Caco-2 (cell line): ENCODE results near the gene HGFAC. TPM values are rescaled to one million over a fixed set of nuclear protein-coding genes. Genes with fewer than 3 reads are reported as not detected.
A peak's percentile ranks its signal among the peaks of the same experiment; 100 is the strongest.

Experiments used
- Bru-seq: library from RNA; stranded (reverse); fragments of 400-500 nt; gene quantifications from one replicate; lab custom pipeline; 2021; lab: Mats Ljungman, UMichigan
- BruChase-seq, 2 experiments: library from RNA; stranded (reverse); fragments of 400-500 nt; gene quantifications; one replicate each; lab custom pipeline; 2021; lab: Mats Ljungman, UMichigan
- BruUV-seq: library from RNA; stranded (reverse); fragments of 400-500 nt; replicated peaks from 2 replicates; lab custom pipeline; 2021; lab: Mats Ljungman, UMichigan
- CTCF ChIA-PET: fragments of 300-600 bp; sonication (Branson Sonifier 250); formaldehyde crosslinking; loops from one replicate; lab custom pipeline; 2022; ENCODE audit warnings: antibody characterized with exemption; lab: Charles Lee
- POLR2A ChIA-PET: fragments of 300-600 bp; sonication (Branson Sonifier 250); formaldehyde crosslinking; loops from one replicate; lab custom pipeline; 2022; ENCODE audit warnings: antibody characterized with exemption; lab: Charles Lee
- DNase-seq, 2 experiments: peaks; one replicate each; pipeline versions ENCODE4 v3.0.0 to v3.0.0-alpha.2; 2020 to 2022
- H3K27me3 ChIP-seq: replicated peaks from 2 replicates; pipeline ENCODE4 v1.6.0; 2011; ENCODE audit warnings: low read length; ENCODE audit not compliant: control insufficient read depth, insufficient read depth
- H3K36me3 ChIP-seq: 2 replicates; pipeline ENCODE4 v1.5.1; 2011; ENCODE audit warnings: low read length; ENCODE audit not compliant: control insufficient read depth, insufficient read depth
- H3K4me1 ChIP-seq: fragments of 250-450 bp; sonication (Bioruptor Pico); 2 replicates; pipeline ENCODE4 v1.5.1; 2020; ENCODE audit warnings: mild to moderate bottlenecking
- H3K4me3 ChIP-seq: 2 replicates; pipeline ENCODE4 v1.5.1; 2011; ENCODE audit warnings: low read depth, mild to moderate bottlenecking, control low read depth, low read length
- H3K9me3 ChIP-seq: fragments of 250-450 bp; sonication (Bioruptor Pico); 2 replicates; pipeline ENCODE4 v1.5.1; 2020; ENCODE audit warnings: mild to moderate bottlenecking, moderate library complexity
- H3K27ac Mint-ChIP-seq: one replicate; pipeline ENCODE4 v1.8.0; 2022; ENCODE audit warnings: mixed read lengths; ENCODE audit not compliant: unreplicated experiment
- H3K27me3 Mint-ChIP-seq: one replicate; pipeline ENCODE4 v1.8.0; 2022; ENCODE audit warnings: mixed read lengths; ENCODE audit not compliant: insufficient read depth, unreplicated experiment
- H3K36me3 Mint-ChIP-seq: one replicate; pipeline ENCODE4 v1.8.0; 2022; ENCODE audit warnings: mild to moderate bottlenecking, mixed read lengths; ENCODE audit not compliant: insufficient read depth, unreplicated experiment
- H3K4me1 Mint-ChIP-seq: one replicate; pipeline ENCODE4 v1.8.0; 2022; ENCODE audit warnings: low read depth, mixed read lengths; ENCODE audit not compliant: unreplicated experiment
- H3K4me3 Mint-ChIP-seq: one replicate; pipeline ENCODE4 v1.8.0; 2022; ENCODE audit warnings: mild to moderate bottlenecking, moderate library complexity, mixed read lengths; ENCODE audit not compliant: unreplicated experiment
- H3K9me3 Mint-ChIP-seq: one replicate; pipeline ENCODE4 v1.8.0; 2022; ENCODE audit warnings: mixed read lengths; ENCODE audit not compliant: unreplicated experiment
- CTCF ChIP-seq, 2 experiments: fragments of 200-600 bp in 1 of 2; IDR thresholded peaks; 1 replicate in 1 of 2; 2 replicates in 1 of 2; pipeline versions ENCODE4 v1.5.1 to v1.8.0; 2011 to 2022; ENCODE audit warnings: antibody characterized with exemption in 1 of 2, control low read depth in 1 of 2, inconsistent platforms in 1 of 2, low read depth in 1 of 2, low read length in 1 of 2, mild to moderate bottlenecking in 1 of 2, moderate library complexity in 1 of 2; ENCODE audit not compliant: insufficient read depth in 1 of 2, severe bottlenecking in 1 of 2, unreplicated experiment in 1 of 2
- intact Hi-C: fragments of 100-400 bp; cut with micrococcal nuclease; formaldehyde crosslinking; loops from one replicate; pipeline ENCODE4 v1.10.0; 2022; ENCODE audit not compliant: unreplicated experiment
- long read RNA-seq: library from polyadenylated mRNA; stranded (forward); transcript quantifications from one replicate; pipeline ENCODE4 v2.0.0, GENCODE V29; 2022
- total RNA-seq: library from RNA; stranded (reverse); gene quantifications from 2 replicates; pipeline ENCODE4 v1.2.3, GENCODE V29; 2022

HGFAC gene
- total RNA-seq (0.48 and 0.79 TPM in 2 replicates), Bru-seq, nascent RNA (percentile 18 among the genes with signal in this experiment), BruChase-seq, experiment 1, labeled RNA remaining after a 2-hour chase (percentile 17 among the genes with signal in this experiment), BruChase-seq, experiment 2, labeled RNA remaining after a 6-hour chase (percentile 31 among the genes with signal in this experiment)
- long read RNA-seq, partial matches to known transcripts: 1 of 1 reads
- long read RNA-seq, other reads (novel, unspliced or antisense): 0 of 1 reads

GRCh38 chr4:3441501-3442459, at the start of gene HGFAC:
Gene HGFAC (plus strand): TSS chr4:3441968. CDS start chr4:3442002, 34 bp downstream.
- Mint-ChIP-seq H3K36me3 (no peaks in the 10 kb centered on the region), H3K4me3 (no peak within 1 kb of the TSS), H3K27me3 (no peaks in the 10 kb centered on the region), H3K4me1 (no peaks in the 10 kb centered on the region), H3K27ac (no peak within 1 kb of the TSS), H3K9me3 (no peaks in the 10 kb centered on the region)
- ChIA-PET CTCF (no interaction called here), POLR2A (no interaction called here)
- Histone ChIP-seq H3K4me3 (no peak within 1 kb of the TSS), H3K27me3 (no peaks in the 10 kb centered on the region), H3K36me3 (no peaks in the 10 kb centered on the region), H3K9me3 (no peaks in the 10 kb centered on the region), H3K4me1 (peaks cover 19% of the 10 kb centered on the region)
- BruUV-seq: no TSS peak
- no peak for TF ChIP-seq CTCF (IDR thresholded peaks at IDR 0.05; ENCODE audit: insufficient read depth in 1 of 2, low read depth in 1 of 2, low read length in 1 of 2, severe bottlenecking in 1 of 2, unreplicated experiment in 1 of 2)
- intact Hi-C loops: no loop called here
- DNase-seq: no peak

GRCh38 chr4:3392321-3392720, 49.4 kb upstream of the HGFAC start:
- no peak overlapping the region for H3K27ac Mint-ChIP-seq
- intact Hi-C loops: no loop called here
- no peak overlapping the region for H3K4me3 ChIP-seq
- H3K36me3 Mint-ChIP-seq: peaks cover 8% of the 10 kb centered on the region
- POLR2A ChIA-PET: no interaction called here
- CTCF ChIA-PET: interaction anchor here (1.0 kb wide), 1 partner anchor 87 kb away, joined by 3 read pairs; no protein-coding TSS in a partner anchor
- TF ChIP-seq CTCF (IDR thresholded peaks at IDR 0.05; ENCODE audit: insufficient read depth in 1 of 2, low read depth in 1 of 2, low read length in 1 of 2, severe bottlenecking in 1 of 2, unreplicated experiment in 1 of 2): no peak
- H3K9me3 Mint-ChIP-seq: no peaks in the 10 kb centered on the region
- no peak overlapping the region for H3K4me3 Mint-ChIP-seq
- no peak for DNase-seq
- no peaks in the 10 kb centered on the region for H3K27me3 Mint-ChIP-seq
- no peaks in the 10 kb centered on the region for H3K36me3 ChIP-seq
- H3K4me1 ChIP-seq: no peaks in the 10 kb centered on the region
- H3K4me1 Mint-ChIP-seq: no peaks in the 10 kb centered on the region
- no TSS peak for BruUV-seq
- no peaks in the 10 kb centered on the region for H3K9me3 ChIP-seq
- no peaks in the 10 kb centered on the region for H3K27me3 ChIP-seq

GRCh38 chr4:3393171-3393570, 48.6 kb upstream of the HGFAC start:
- Mint-ChIP-seq H3K9me3 (no peaks in the 10 kb centered on the region), H3K27ac (no peak overlapping the region), H3K36me3 (peaks cover 10% of the 10 kb centered on the region), H3K4me3 (no peak overlapping the region), H3K4me1 (no peaks in the 10 kb centered on the region), H3K27me3 (no peaks in the 10 kb centered on the region)
- Histone ChIP-seq H3K27me3 (no peaks in the 10 kb centered on the region), H3K4me1 (no peaks in the 10 kb centered on the region), H3K9me3 (no peaks in the 10 kb centered on the region), H3K36me3 (no peaks in the 10 kb centered on the region), H3K4me3 (no peak overlapping the region)
- BruUV-seq: no TSS peak
- intact Hi-C loops: no loop called here
- ChIA-PET CTCF (no interaction called here), POLR2A (no interaction called here)
- no peak for TF ChIP-seq CTCF (IDR thresholded peaks at IDR 0.05; ENCODE audit: insufficient read depth in 1 of 2, low read depth in 1 of 2, low read length in 1 of 2, severe bottlenecking in 1 of 2, unreplicated experiment in 1 of 2)
- DNase-seq: no peak
